Keratinocyte (primary cell): ENCODE results near the gene YWHAE. TPM values are rescaled to one million over a fixed set of nuclear protein-coding genes. Genes with fewer than 3 reads are reported as not detected.

Experiments
- DNase-seq: peaks from one replicate; pipeline ENCODE4 v3.0.0-alpha.2; 2011; ENCODE audit warnings: low read depth, missing footprints, low spot score
- FAIRE-seq: peaks from 2 replicates; lab custom pipeline; 2011; peaks lifted over from hg19 to GRCh38; lab: Jason Lieb, UNC
- H2AFZ ChIP-seq: 2 replicates; pipeline ENCODE4 v1.6.0; 2012; ENCODE audit warnings: low read length, control low read depth, inconsistent platforms; ENCODE audit not compliant: control insufficient read depth
- H3K27ac ChIP-seq: 2 replicates; pipeline ENCODE4 v1.5.1; 2011; ENCODE audit warnings: low read length; ENCODE audit not compliant: control insufficient read depth, insufficient read depth
- H3K27me3 ChIP-seq: 3 replicates; pipeline ENCODE4 v1.6.0; 2011; ENCODE audit warnings: low read length; ENCODE audit not compliant: control insufficient read depth, insufficient read depth; ENCODE audit errors: extremely low read depth
- H3K36me3 ChIP-seq, 2 experiments: 2 replicates in 1 of 2; 3 replicates in 1 of 2; pipeline ENCODE4 v1.5.1; 2011; ENCODE audit warnings: low read length in 2 of 2, mild to moderate bottlenecking in 1 of 2; ENCODE audit not compliant: control insufficient read depth in 2 of 2, insufficient read depth in 2 of 2; ENCODE audit errors: extremely low read depth in 1 of 2
- H3K4me1 ChIP-seq: 3 replicates; pipeline ENCODE4 v1.5.1; 2011; ENCODE audit warnings: low read length; ENCODE audit not compliant: control insufficient read depth, insufficient read depth; ENCODE audit errors: extremely low read depth
- H3K4me2 ChIP-seq: 3 replicates; pipeline ENCODE4 v1.6.0; 2011; ENCODE audit warnings: low read depth, low read length; ENCODE audit not compliant: control insufficient read depth, insufficient read depth; ENCODE audit errors: extremely low read depth
- H3K4me3 ChIP-seq, 3 experiments: fragments of 200-600 bp in 1 of 3; sonication (generic) in 1 of 3; 2 replicates in 2 of 3; 3 replicates in 1 of 3; pipeline ENCODE4 v1.5.1; 2011 to 2016; ENCODE audit warnings: low read length in 3 of 3, mild to moderate bottlenecking in 3 of 3, control low read depth in 2 of 3, inconsistent platforms in 1 of 3, low read depth in 1 of 3, mixed read lengths in 1 of 3, mixed run types in 1 of 3, moderate library complexity in 1 of 3; ENCODE audit not compliant: control insufficient read depth in 2 of 3, insufficient read depth in 2 of 3; ENCODE audit errors: extremely low read depth in 1 of 3
- H3K79me2 ChIP-seq: 2 replicates; pipeline ENCODE4 v1.6.0; 2012; ENCODE audit warnings: low read length; ENCODE audit not compliant: control insufficient read depth, insufficient read depth
- H3K9ac ChIP-seq: 3 replicates; pipeline ENCODE4 v1.6.0; 2011; ENCODE audit warnings: low read length; ENCODE audit not compliant: control insufficient read depth, insufficient read depth; ENCODE audit errors: extremely low read depth
- H3K9me1 ChIP-seq: 3 replicates; pipeline ENCODE4 v1.6.0; 2011; ENCODE audit warnings: low read length; ENCODE audit not compliant: control insufficient read depth, insufficient read depth; ENCODE audit errors: extremely low read depth
- H3K9me3 ChIP-seq: 2 replicates; pipeline ENCODE4 v1.5.1; 2012; ENCODE audit warnings: low read depth, low read length; ENCODE audit not compliant: control insufficient read depth
- H4K20me1 ChIP-seq: 3 replicates; pipeline ENCODE4 v1.6.0; 2011; ENCODE audit warnings: low read length; ENCODE audit not compliant: control insufficient read depth, insufficient read depth; ENCODE audit errors: extremely low read depth
- CTCF ChIP-seq, 3 experiments: IDR thresholded peaks in 1 of 3; conservative IDR thresholded peaks in 1 of 3; optimal IDR thresholded peaks in 1 of 3; 2 replicates in 2 of 3; 3 replicates in 1 of 3; pipeline versions ENCODE3 to v1.5.1; 2011; ENCODE audit warnings: low read length in 3 of 3, mild to moderate bottlenecking in 3 of 3, moderate library complexity in 2 of 3, control low read depth in 1 of 3, inconsistent platforms in 1 of 3; ENCODE audit not compliant: insufficient read depth in 2 of 3; ENCODE audit errors: extremely low read depth in 1 of 3
- EZH2 ChIP-seq: IDR thresholded peaks from one replicate; pipeline ENCODE4 v1.6.1; 2012; ENCODE audit warnings: inconsistent platforms, mild to moderate bottlenecking, low read length, moderate library complexity
- dilution Hi-C: fragments of 300-500 bp; cut with MboI; formaldehyde crosslinking; loops from one replicate; pipeline ENCODE4 v1.7.0; 2020; ENCODE audit warnings: low sequenced_read_pairs; ENCODE audit not compliant: extremely low pct_ligation_motif_present
- polyA plus RNA-seq, 5 experiments: library from polyadenylated mRNA; depleted of rRNA in 3 of 5; stranded (reverse) in 3 of 5; stranded (forward) in 1 of 5; unstranded in 1 of 5; fragments of >200 nt; gene quantifications; 1 replicate in 1 of 5; 2 replicates in 3 of 5; 3 replicates in 1 of 5; pipeline versions ENCODE4 v1.2.1 to v1.2.3, GENCODE V29; 2011 to 2012; ENCODE audit warnings: missing spikeins in 2 of 5, low read depth in 1 of 5, low replicate concordance in 1 of 5

The YWHAE gene
- polyA plus RNA-seq, 1 donor (not counting 4 experiments of a cell fraction or from before 2014, with no cell fraction given) = 739 TPM

GRCh38 chr17:1347589-1348323 is 52.3 kb downstream of the YWHAE start:
- H3K9me3 ChIP-seq = no peaks in the 10 kb centered on the region
- H4K20me1 ChIP-seq = peaks cover 33% of the 10 kb centered on the region
- peaks cover 24 to 46% of the 10 kb centered on the region in 2 experiments for H3K36me3 ChIP-seq

GRCh38 chr17:1344521-1344920 is 55.5 kb downstream of the YWHAE start:
- no peak overlapping the region for H3K9ac ChIP-seq
- H3K79me2 ChIP-seq = peaks cover 46% of the 10 kb centered on the region
- H3K4me2 ChIP-seq = no peak overlapping the region
- DNase-seq (no peak), FAIRE-seq (no peak)
- H3K27me3 ChIP-seq = no peaks in the 10 kb centered on the region
- H3K4me3 ChIP-seq = no peak overlapping the region
- no peaks in the 10 kb centered on the region for H3K9me1 ChIP-seq
- dilution Hi-C loops = no loop called here
- no peak overlapping the region for H3K27ac ChIP-seq
- no peaks in the 10 kb centered on the region for H3K9me3 ChIP-seq
- peaks cover 6% of the 10 kb centered on the region for H3K4me1 ChIP-seq
- peaks cover 17 to 37% of the 10 kb centered on the region in 2 experiments for H3K36me3 ChIP-seq
- TF ChIP-seq CTCF (optimal IDR thresholded peaks at IDR 0.05 in 1 of 3, IDR thresholded peaks at IDR 0.05 in 1 of 3, conservative IDR thresholded peaks at IDR 0.05 in 1 of 3; ENCODE audit: extremely low read depth in 1 of 3, insufficient read depth in 2 of 3, low read length in 3 of 3) = no peak
- TF ChIP-seq EZH2 = no peak
- peaks cover 24% of the 10 kb centered on the region for H4K20me1 ChIP-seq
- H2AFZ ChIP-seq = no peak overlapping the region

More at GRCh38 chr17:1347589-1348323, 52.3 kb downstream of the YWHAE start:
- Histone ChIP-seq H3K9me1 (no peaks in the 10 kb centered on the region), H3K27ac (peak overlapping the region; percentile 17), H3K79me2 (peaks cover 76% of the 10 kb centered on the region), H3K27me3 (no peaks in the 10 kb centered on the region), H3K4me2 (peak overlapping the region; percentile 29), H3K9ac (peak overlapping the region; percentile 9), H3K4me1 (peaks cover 6% of the 10 kb centered on the region), H3K4me3 (no peak overlapping the region), H2AFZ (no peak overlapping the region)
- DNase-seq = no peak
- TF ChIP-seq CTCF (optimal IDR thresholded peaks at IDR 0.05 in 1 of 3, IDR thresholded peaks at IDR 0.05 in 1 of 3, conservative IDR thresholded peaks at IDR 0.05 in 1 of 3; ENCODE audit: extremely low read depth in 1 of 3, insufficient read depth in 2 of 3, low read length in 3 of 3) (no peak), EZH2 (no peak)
- no peak for FAIRE-seq
- dilution Hi-C loops = no loop called here
